Measurements from ENCODE around the gene CSPG4.

- TF ChIP-seq POLR2A (IDR thresholded peaks at IDR 0.05) (no peak), CTCF (IDR thresholded peaks at IDR 0.05 in 8 of 11, conservative IDR thresholded peaks at IDR 0.05 in 3 of 11) (no peak), POLR2AphosphoS5 (IDR thresholded peaks at IDR 0.05) (no peak)
These were observed 43.3 kb downstream of the CSPG4 start for GRCh38 chr15:75669191-75669878.
